Tibial nerve (tissue), 4 donors: ENCODE results near the gene EFNA5.

Experiments used
- EP300 ChIP-seq, 2 donors: sonication (generic); formaldehyde crosslinking; IDR thresholded peaks; one replicate each; pipeline ENCODE4 v1.6.1; 2017; ENCODE audit warnings: antibody characterized with exemption in 2 of 2, mild to moderate bottlenecking in 1 of 2
- POLR2A ChIP-seq, 2 donors: fragments of 450-650 bp; IDR thresholded peaks; one replicate each; pipeline ENCODE4 v1.6.1; 2017; ENCODE audit warnings: antibody characterized with exemption in 2 of 2, mild to moderate bottlenecking in 2 of 2, moderate library complexity in 2 of 2
- TF ChIP-seq, protein P1 (sequence below), 5 experiments: fragments of 200-600 bp in 3 of 5; fragments of 450-650 bp in 2 of 5; sonication (generic) in 3 of 5; IDR thresholded peaks; one replicate each; pipeline ENCODE4 v1.5.1; 2016 to 2019; ENCODE audit warnings: antibody characterized with exemption in 5 of 5, mild to moderate bottlenecking in 3 of 5, moderate library complexity in 2 of 5

- TF ChIP-seq POLR2A (IDR thresholded peaks at IDR 0.05) (no peak), EP300 (IDR thresholded peaks at IDR 0.05) (no peak)
- TF ChIP-seq, protein P1, sequence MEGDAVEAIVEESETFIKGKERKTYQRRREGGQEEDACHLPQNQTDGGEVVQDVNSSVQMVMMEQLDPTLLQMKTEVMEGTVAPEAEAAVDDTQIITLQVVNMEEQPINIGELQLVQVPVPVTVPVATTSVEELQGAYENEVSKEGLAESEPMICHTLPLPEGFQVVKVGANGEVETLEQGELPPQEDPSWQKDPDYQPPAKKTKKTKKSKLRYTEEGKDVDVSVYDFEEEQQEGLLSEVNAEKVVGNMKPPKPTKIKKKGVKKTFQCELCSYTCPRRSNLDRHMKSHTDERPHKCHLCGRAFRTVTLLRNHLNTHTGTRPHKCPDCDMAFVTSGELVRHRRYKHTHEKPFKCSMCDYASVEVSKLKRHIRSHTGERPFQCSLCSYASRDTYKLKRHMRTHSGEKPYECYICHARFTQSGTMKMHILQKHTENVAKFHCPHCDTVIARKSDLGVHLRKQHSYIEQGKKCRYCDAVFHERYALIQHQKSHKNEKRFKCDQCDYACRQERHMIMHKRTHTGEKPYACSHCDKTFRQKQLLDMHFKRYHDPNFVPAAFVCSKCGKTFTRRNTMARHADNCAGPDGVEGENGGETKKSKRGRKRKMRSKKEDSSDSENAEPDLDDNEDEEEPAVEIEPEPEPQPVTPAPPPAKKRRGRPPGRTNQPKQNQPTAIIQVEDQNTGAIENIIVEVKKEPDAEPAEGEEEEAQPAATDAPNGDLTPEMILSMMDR (IDR thresholded peaks at IDR 0.05), result no peak
These were observed 128.3 kb downstream of the EFNA5 start for GRCh38 chr5:107542428-107542827.
